ENCODE results near the gene SLC17A8.

SLC17A8 gene

GRCh38 chr12:100393200-100393599, 36.3 kb downstream of the SLC17A8 start:
- H3K9ac ChIP-seq (ENCODE audit: low read length): no peak overlapping the region
- no peaks in the 10 kb centered on the region for H4K20me1 ChIP-seq (ENCODE audit: insufficient read depth, low read length)
- H3K27me3 ChIP-seq (ENCODE audit: low read depth, low read length): 0 out of 2 replicates have a peak, but pooled peaks cover 3% of the 10 kb centered on the region
- no peaks in the 10 kb centered on the region for H3K79me2 ChIP-seq (ENCODE audit: low read length)
- H3K36me3 ChIP-seq (replicated peaks; ENCODE audit: low read depth, low read length): no peaks in the 10 kb centered on the region
- no peak overlapping the region for H3K4me2 ChIP-seq (ENCODE audit: low read length)
- H3K4me1 ChIP-seq (ENCODE audit: low read length): no peaks in the 10 kb centered on the region
- no peak overlapping the region for H3K27ac ChIP-seq (ENCODE audit: low read length)
- TF ChIP-seq EZH2phosphoT487 (IDR thresholded peaks at IDR 0.05; ENCODE audit: low read depth): no peak
- no peak for TF ChIP-seq CTCF (IDR thresholded peaks at IDR 0.05; ENCODE audit: low read depth, low read length)
- H3K4me3 ChIP-seq (ENCODE audit: low read length): no peak overlapping the region
- H3K9me3 ChIP-seq (ENCODE audit: insufficient read depth, low read length): no peaks in the 10 kb centered on the region
- H2AFZ ChIP-seq (ENCODE audit: low read depth, low read length): no peak overlapping the region

GRCh38 chr12:100395811-100396210, 38.9 kb downstream of the SLC17A8 start:
- H2AFZ ChIP-seq (ENCODE audit: low read depth, low read length): no peak overlapping the region
- no peaks in the 10 kb centered on the region for H4K20me1 ChIP-seq (ENCODE audit: insufficient read depth, low read length)
- H3K4me3 ChIP-seq (ENCODE audit: low read length): no peak overlapping the region
- H3K9me3 ChIP-seq (ENCODE audit: insufficient read depth, low read length): no peaks in the 10 kb centered on the region
- H3K27me3 ChIP-seq (ENCODE audit: low read depth, low read length): no peaks in the 10 kb centered on the region
- no peak for TF ChIP-seq CTCF (IDR thresholded peaks at IDR 0.05; ENCODE audit: low read depth, low read length)
- TF ChIP-seq EZH2phosphoT487 (IDR thresholded peaks at IDR 0.05; ENCODE audit: low read depth): no peak
- H3K27ac ChIP-seq (ENCODE audit: low read length): no peak overlapping the region
- H3K4me1 ChIP-seq (ENCODE audit: low read length): no peaks in the 10 kb centered on the region
- no peaks in the 10 kb centered on the region for H3K36me3 ChIP-seq (replicated peaks; ENCODE audit: low read depth, low read length)
- no peak overlapping the region for H3K4me2 ChIP-seq (ENCODE audit: low read length)
- no peak overlapping the region for H3K9ac ChIP-seq (ENCODE audit: low read length)
- no peaks in the 10 kb centered on the region for H3K79me2 ChIP-seq (ENCODE audit: low read length)

- no peaks in the 10 kb centered on the region for H4K20me1 ChIP-seq (ENCODE audit: insufficient read depth, low read length)
- no peak for TF ChIP-seq CTCF (IDR thresholded peaks at IDR 0.05; ENCODE audit: low read depth, low read length)
- no peak for TF ChIP-seq EZH2phosphoT487 (IDR thresholded peaks at IDR 0.05; ENCODE audit: low read depth)
- H3K9me3 ChIP-seq (ENCODE audit: insufficient read depth, low read length): no peaks in the 10 kb centered on the region
- H3K4me2 ChIP-seq (ENCODE audit: low read length): no peak overlapping the region
- H2AFZ ChIP-seq (ENCODE audit: low read depth, low read length): no peak overlapping the region
- H3K79me2 ChIP-seq (ENCODE audit: low read length): no peaks in the 10 kb centered on the region
- H3K27ac ChIP-seq (ENCODE audit: low read length): no peak overlapping the region
- H3K4me3 ChIP-seq (ENCODE audit: low read length): no peak overlapping the region
- H3K9ac ChIP-seq (ENCODE audit: low read length): no peak overlapping the region
- H3K36me3 ChIP-seq (replicated peaks; ENCODE audit: low read depth, low read length): no peaks in the 10 kb centered on the region
- no peaks in the 10 kb centered on the region for H3K4me1 ChIP-seq (ENCODE audit: low read length)
- no peaks in the 10 kb centered on the region for H3K27me3 ChIP-seq (ENCODE audit: low read depth, low read length)
These were observed 41.4 kb downstream of the SLC17A8 start for GRCh38 chr12:100398307-100398706.

- no peak overlapping the region for H3K9ac ChIP-seq (ENCODE audit: low read length)
- TF ChIP-seq CTCF (IDR thresholded peaks at IDR 0.05; ENCODE audit: low read depth, low read length): no peak
- TF ChIP-seq EZH2phosphoT487 (IDR thresholded peaks at IDR 0.05; ENCODE audit: low read depth): no peak
- H4K20me1 ChIP-seq (ENCODE audit: insufficient read depth, low read length): no peaks in the 10 kb centered on the region
- H3K9me3 ChIP-seq (ENCODE audit: insufficient read depth, low read length): no peaks in the 10 kb centered on the region
- no peak overlapping the region for H3K4me2 ChIP-seq (ENCODE audit: low read length)
- no peak overlapping the region for H3K27ac ChIP-seq (ENCODE audit: low read length)
- no peaks in the 10 kb centered on the region for H3K79me2 ChIP-seq (ENCODE audit: low read length)
- no peaks in the 10 kb centered on the region for H3K4me1 ChIP-seq (ENCODE audit: low read length)
- no peak overlapping the region for H3K4me3 ChIP-seq (ENCODE audit: low read length)
- no peaks in the 10 kb centered on the region for H3K36me3 ChIP-seq (replicated peaks; ENCODE audit: low read depth, low read length)
- H3K27me3 ChIP-seq (ENCODE audit: low read depth, low read length): no peaks in the 10 kb centered on the region
- no peak overlapping the region for H2AFZ ChIP-seq (ENCODE audit: low read depth, low read length)
These were observed 42.2 kb downstream of the SLC17A8 start for GRCh38 chr12:100399095-100399494.

All from OCI-LY3 (cell line).